Omental fat pad (tissue), 4 donors: ENCODE results near the gene MRPL39. TPM values are rescaled to one million over a fixed set of nuclear protein-coding genes. Genes with fewer than 3 reads are reported as not detected.

Experiments
- ATAC-seq: fragments of 150-250 bp; one replicate; pipeline ENCODE4 v1.9.1; 2016; ENCODE audit warnings: mild to moderate bottlenecking, moderate library complexity; ENCODE audit not compliant: low FRiP score
- DNase-seq: peaks from one replicate; pipeline ENCODE4 v3.0.0-alpha.2; 2019; ENCODE audit warnings: low spot score
- total RNA-seq, 4 donors: library from RNA; depleted of rRNA; stranded (reverse); fragments of >200 nt; gene quantifications; one replicate each; pipeline ENCODE4 v1.1.0, GENCODE V29; 2016
- TF ChIP-seq, protein P1 (sequence below), 3 donors: fragments of 450-650 bp; IDR thresholded peaks; one replicate each; pipeline ENCODE4 v1.5.1; 2016 to 2017; ENCODE audit warnings: antibody characterized with exemption in 3 of 3, mild to moderate bottlenecking in 3 of 3, moderate library complexity in 2 of 3

The MRPL39 gene
- total RNA-seq, 4 donors from 2014 or later: 14.2 to 18.6 (median 14.9) TPM

DNA sequence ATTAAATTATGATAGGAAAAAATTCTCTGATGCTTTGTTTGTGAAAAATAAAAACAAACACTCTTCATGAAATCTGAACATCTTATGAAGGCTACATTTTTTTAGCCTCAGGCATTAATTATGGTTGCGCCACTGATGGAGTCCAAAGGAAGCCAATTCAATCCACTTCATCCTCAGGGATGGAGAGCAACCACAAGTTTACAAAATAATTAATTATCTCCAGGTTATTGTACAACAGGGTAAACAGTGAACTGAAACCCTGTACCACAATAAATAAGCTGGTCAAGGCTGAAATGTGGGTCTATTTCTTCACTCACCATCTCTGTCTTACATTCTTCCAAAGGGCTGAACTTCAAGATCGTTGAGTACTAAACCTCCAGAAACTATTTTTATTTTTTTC, 49.2 kb downstream of the MRPL39 start:
- TF ChIP-seq, protein P1, sequence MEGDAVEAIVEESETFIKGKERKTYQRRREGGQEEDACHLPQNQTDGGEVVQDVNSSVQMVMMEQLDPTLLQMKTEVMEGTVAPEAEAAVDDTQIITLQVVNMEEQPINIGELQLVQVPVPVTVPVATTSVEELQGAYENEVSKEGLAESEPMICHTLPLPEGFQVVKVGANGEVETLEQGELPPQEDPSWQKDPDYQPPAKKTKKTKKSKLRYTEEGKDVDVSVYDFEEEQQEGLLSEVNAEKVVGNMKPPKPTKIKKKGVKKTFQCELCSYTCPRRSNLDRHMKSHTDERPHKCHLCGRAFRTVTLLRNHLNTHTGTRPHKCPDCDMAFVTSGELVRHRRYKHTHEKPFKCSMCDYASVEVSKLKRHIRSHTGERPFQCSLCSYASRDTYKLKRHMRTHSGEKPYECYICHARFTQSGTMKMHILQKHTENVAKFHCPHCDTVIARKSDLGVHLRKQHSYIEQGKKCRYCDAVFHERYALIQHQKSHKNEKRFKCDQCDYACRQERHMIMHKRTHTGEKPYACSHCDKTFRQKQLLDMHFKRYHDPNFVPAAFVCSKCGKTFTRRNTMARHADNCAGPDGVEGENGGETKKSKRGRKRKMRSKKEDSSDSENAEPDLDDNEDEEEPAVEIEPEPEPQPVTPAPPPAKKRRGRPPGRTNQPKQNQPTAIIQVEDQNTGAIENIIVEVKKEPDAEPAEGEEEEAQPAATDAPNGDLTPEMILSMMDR (IDR thresholded peaks at IDR 0.05): no peak
- DNase-seq: no peak
- no peak for ATAC-seq

DNA sequence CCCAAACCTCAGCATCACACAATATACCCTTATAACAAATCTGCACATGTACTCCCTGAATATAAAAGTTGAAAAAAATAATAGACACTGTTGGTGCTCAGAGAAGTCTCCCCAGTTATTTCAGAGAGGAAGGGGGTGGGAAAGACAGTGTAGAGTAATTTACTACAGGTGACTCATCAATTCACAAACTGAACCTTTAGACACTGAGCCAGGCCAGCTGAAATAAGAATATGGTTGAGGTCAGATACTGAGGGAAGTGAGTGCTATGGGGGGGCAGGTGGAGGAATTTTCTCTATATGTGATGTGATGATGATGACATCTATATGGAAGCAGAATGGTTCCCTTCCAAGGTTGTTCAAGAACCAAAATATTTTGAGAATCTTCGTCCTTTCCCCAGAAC, 50.1 kb downstream of the MRPL39 start:
- no peak for ATAC-seq
- TF ChIP-seq, protein P1 (IDR thresholded peaks at IDR 0.05): no peak
- no peak for DNase-seq

DNA sequence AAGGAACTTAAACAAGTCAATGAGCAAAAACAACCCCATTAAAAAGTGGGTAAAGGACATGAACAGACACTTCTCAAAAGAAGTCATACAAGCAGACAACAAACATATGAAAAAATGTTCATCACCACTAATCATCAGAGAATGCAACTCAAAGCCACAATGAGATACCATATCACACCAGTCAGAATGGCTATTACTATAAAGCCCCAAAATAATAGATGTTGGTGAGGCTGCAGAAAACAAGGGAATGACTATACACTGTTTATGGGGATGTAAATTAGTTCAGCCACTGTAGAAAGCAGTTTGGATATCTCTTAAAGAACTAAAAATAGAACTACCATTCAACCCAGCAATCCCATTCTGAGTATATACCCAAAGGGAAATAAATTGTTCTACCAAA, 51.2 kb downstream of the MRPL39 start:
- ATAC-seq (no peak), DNase-seq (no peak)
- TF ChIP-seq, protein P1 (IDR thresholded peaks at IDR 0.05): no peak

DNA sequence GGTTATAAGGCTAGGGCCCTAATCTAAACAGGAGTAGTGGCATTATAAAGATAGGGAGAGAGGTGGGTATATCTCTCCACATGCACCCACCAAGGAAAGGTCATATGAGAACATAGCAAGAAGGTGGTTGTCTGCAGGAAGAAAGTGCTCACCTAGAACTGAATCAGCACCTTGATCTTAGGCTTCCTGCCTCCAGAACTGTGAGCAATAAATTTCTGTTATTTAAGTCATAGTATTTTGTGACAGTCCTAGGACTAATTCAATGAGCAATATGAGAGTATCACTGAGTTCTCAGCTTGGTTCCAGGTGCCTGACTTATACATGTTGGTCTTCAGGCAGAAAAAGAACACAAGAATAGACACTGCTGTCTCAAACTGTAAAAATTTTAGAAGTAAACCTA, 51.8 kb downstream of the MRPL39 start:
- DNase-seq (no peak), ATAC-seq (no peak)
- TF ChIP-seq, protein P1 (IDR thresholded peaks at IDR 0.05): no peak

DNA sequence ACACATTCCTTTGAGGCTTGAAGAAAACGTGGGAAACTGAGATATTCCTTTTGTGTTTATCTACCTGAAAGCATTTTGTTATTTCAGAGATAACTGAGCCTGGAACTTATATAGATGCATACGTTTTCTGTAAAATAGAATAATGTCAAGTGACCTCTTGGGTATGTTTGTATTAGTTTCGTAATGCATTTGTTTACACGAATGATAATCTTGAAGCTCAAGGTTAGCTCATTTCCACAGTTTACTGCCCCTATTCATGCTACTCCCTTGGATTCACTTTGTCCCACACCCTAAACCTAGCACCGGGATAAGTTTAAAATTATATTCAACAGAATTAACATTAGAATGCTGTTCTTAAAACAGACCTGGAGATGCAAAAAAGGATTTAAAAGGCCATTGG, 54.4 kb downstream of the MRPL39 start:
- ATAC-seq: no peak
- DNase-seq: no peak

DNA sequence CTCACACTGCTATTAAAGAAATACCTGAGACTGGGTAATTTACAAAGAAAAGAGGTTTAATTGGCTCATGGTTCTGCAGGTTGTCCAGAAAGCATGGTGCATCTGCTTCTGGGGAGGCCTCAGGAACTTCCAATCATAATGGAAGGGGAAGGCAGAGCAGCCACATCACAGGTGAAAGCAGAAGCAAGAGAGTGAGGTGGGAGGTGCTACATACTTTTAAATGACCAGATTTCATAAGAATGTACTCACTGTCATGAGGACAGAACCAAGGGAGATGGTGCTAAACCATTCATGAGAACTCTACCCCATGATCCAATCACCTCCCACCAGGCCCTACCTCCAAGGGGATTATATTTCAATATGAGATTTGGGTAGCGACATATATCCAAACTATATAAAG, 55.7 kb downstream of the MRPL39 start:
- DNase-seq (no peak), ATAC-seq (no peak)

More for the DNA sequence above, 54.4 kb downstream of the MRPL39 start:
- TF ChIP-seq, protein P1 (IDR thresholded peaks at IDR 0.05): no peak

More for the DNA sequence above, 55.7 kb downstream of the MRPL39 start:
- TF ChIP-seq, protein P1 (IDR thresholded peaks at IDR 0.05): no peak
